K562 (cell line): ENCODE data around the gene TEX14. TPM values are rescaled to one million over a fixed set of nuclear protein-coding genes. Genes with fewer than 3 reads are reported as not detected.

Experiments
- ATF2 ChIP-seq: sonication (generic); formaldehyde crosslinking; IDR thresholded peaks from 2 replicates; pipeline ENCODE4 v1.8.1; 2022; ENCODE audit warnings: missing genetic modification reagents
- CREB3L1 ChIP-seq: fragments of 450-650 bp; IDR thresholded peaks from 2 replicates; pipeline ENCODE4 v1.6.1; 2014; ENCODE audit warnings: low read depth, mild to moderate bottlenecking, moderate library complexity, borderline replicate concordance
- E2F4 ChIP-seq: sonication (generic); formaldehyde crosslinking; IDR thresholded peaks from 2 replicates; pipeline ENCODE4 v1.8.0; 2022; ENCODE audit warnings: mild to moderate bottlenecking, low read depth, missing genetic modification reagents
- GABPA ChIP-seq: fragments of 200-800 bp; sonication (Bioruptor generic); conservative IDR thresholded peaks from 2 replicates; pipeline ENCODE4 v1.6.1; 2016; ENCODE audit warnings: low read depth, missing genetic modification characterization, missing compliant biosample characterization
- HLTF ChIP-seq: fragments of 450-650 bp; IDR thresholded peaks from 2 replicates; pipeline ENCODE4 v1.6.1; 2016
- HMGN3 ChIP-seq: IDR thresholded peaks from 2 replicates; pipeline ENCODE4 v1.6.1; 2011; ENCODE audit warnings: borderline replicate concordance, low read depth, mild to moderate bottlenecking, mixed read lengths, low read length; ENCODE audit not compliant: insufficient read length; ENCODE audit errors: extremely low read depth
- KLF10 ChIP-seq: fragments of 250-450 bp; sonication (Bioruptor Pico); IDR thresholded peaks from 2 replicates; pipeline ENCODE4 v1.6.1; 2021; ENCODE audit warnings: matching md5 sums
- MYBL2 ChIP-seq, 2 experiments: fragments of 450-650 bp in 1 of 2; sonication (generic) in 1 of 2; formaldehyde crosslinking in 1 of 2; IDR thresholded peaks; 2 replicates each; pipeline versions ENCODE4 v1.6.1 to v1.8.1; 2017 to 2022; ENCODE audit warnings: borderline replicate concordance in 1 of 2, inconsistent platforms in 1 of 2, low read depth in 1 of 2, mild to moderate bottlenecking in 1 of 2, missing genetic modification reagents in 1 of 2, moderate library complexity in 1 of 2
- PML ChIP-seq: IDR thresholded peaks from 2 replicates; pipeline ENCODE4 v1.6.1; 2012; ENCODE audit warnings: low read length, inconsistent platforms
- POLR2A ChIP-seq: fragments of 450-650 bp; conservative IDR thresholded peaks from 2 replicates; pipeline ENCODE4 v1.6.1; 2016
- RB1 ChIP-seq: fragments of 450-650 bp; IDR thresholded peaks from 2 replicates; pipeline ENCODE4 v1.6.1; 2017; ENCODE audit warnings: low read depth, mild to moderate bottlenecking
- RCOR1 ChIP-seq, 2 experiments: IDR thresholded peaks; 2 replicates each; pipeline ENCODE4 v1.6.1; 2012; ENCODE audit warnings: low read depth in 2 of 2, low read length in 2 of 2, borderline replicate concordance in 1 of 2, improper control_type of control experiment in 1 of 2
- YY1 ChIP-seq, 3 experiments: IDR thresholded peaks; 2 replicates each; pipeline ENCODE4 v1.6.1; 2011; ENCODE audit warnings: low read length in 2 of 3, mild to moderate bottlenecking in 2 of 3, moderate library complexity in 2 of 3, borderline replicate concordance in 1 of 3, control low read depth in 1 of 3, low read depth in 1 of 3; ENCODE audit not compliant: insufficient read depth in 3 of 3, insufficient replicate concordance in 2 of 3, control insufficient read depth in 1 of 3, insufficient read length in 1 of 3; ENCODE audit errors: extremely low read depth in 1 of 3
- ZKSCAN1 ChIP-seq: fragments of 150-350 bp; IDR thresholded peaks from 2 replicates; pipeline ENCODE4 v1.6.1; 2016; ENCODE audit warnings: low read depth, low read length
- ZNF75A ChIP-seq: fragments of 450-650 bp; formaldehyde crosslinking; IDR thresholded peaks from 2 replicates; pipeline ENCODE4 v1.4.0; 2020; ENCODE audit warnings: mild to moderate bottlenecking
- polyA plus RNA-seq, 8 experiments: library from polyadenylated mRNA; depleted of rRNA in 4 of 8; stranded (reverse) in 5 of 8; unstranded in 3 of 8; fragments of >200 nt; fragmentation: Nextera tagmentation in 2 of 8; fragmentation: Illumina TruSeq in 1 of 8; extraction: Ambion mirVana in 2 of 8; extraction: Trizol in 1 of 8; gene quantifications; 2 replicates each; pipeline versions ENCODE4 v1.2.1 to v1.2.3, GENCODE V29; 2011 to 2014; ENCODE audit warnings: inconsistent platforms in 1 of 8, missing spikeins in 1 of 8
- total RNA-seq, 7 experiments: library from RNA; depleted of rRNA in 6 of 7; stranded (reverse); fragments of >200 nt in 6 of 7; fragmentation: Illumina TruSeq in 2 of 7; extraction: Trizol in 2 of 7; gene quantifications; 2 replicates each; pipeline versions ENCODE4 v1.2.1 to v1.2.3, GENCODE V29; 2011 to 2021; ENCODE audit warnings: low replicate concordance in 1 of 7

The TEX14 gene
- total and polyA plus RNA-seq, 9 of the 15 experiments (the other 6 are each of a cell fraction or from before 2014, with no cell fraction given): 0.05 to 0.12 (median 0.09) TPM; not detected in 1

- TF ChIP-seq E2F4 (CRISPR knock-in tag) (peak; percentile 92), RB1 (peak; percentile 70), ZKSCAN1 (no peak), HMGN3 (peak; percentile 83), ZNF75A (CRISPR knock-in tag) (0 out of 2 replicates have a peak, but pooled peaks have one; percentile 20), RCOR1 (IDR thresholded peaks at IDR 0.05; ENCODE audit: borderline replicate concordance in 1 of 2, low read depth in 2 of 2, low read length in 2 of 2) (peak in 1 of 2 experiments; percentile 41; a peak in 1 of 4 replicates), MYBL2 (IDR thresholded peaks at IDR 0.05; ENCODE audit: low read depth) (peak; percentile 83), MYBL2 (CRISPR knock-in tag; IDR thresholded peaks at IDR 0.05; ENCODE audit: borderline replicate concordance) (no peak), KLF10 (CRISPR knock-in tag) (no peak), POLR2A (peak; percentile 95), YY1 (IDR thresholded peaks at IDR 0.05; ENCODE audit: borderline replicate concordance in 1 of 3, control insufficient read depth in 1 of 3, extremely low read depth in 1 of 3, insufficient read depth in 3 of 3, insufficient read length in 1 of 3, insufficient replicate concordance in 2 of 3, low read depth in 1 of 3, low read length in 2 of 3) (peak in 2 of 3 experiments; percentile 33 to 64), PML (peak; percentile 80; the same call in 1 of the 2 replicates), ATF2 (CRISPR knock-in tag) (no peak; the same call in 1 of the 2 replicates), GABPA (tag) (peak; percentile 91), CREB3L1 (peak; percentile 93), HLTF (no peak; the same call in 1 of the 2 replicates)
These were observed 602 bp upstream of the TEX14 start, which contains the start of gene RAD51C (continued) for GRCh38 chr17:58692239-58693055.
